Skin of body (tissue), 2 donors: Measurements from ENCODE around the gene ABHD13. TPM values are rescaled to one million over a fixed set of nuclear protein-coding genes. Genes with fewer than 3 reads are reported as not detected.

Experiments
- DNase-seq: peaks from one replicate; lab custom pipeline; 2025; lab: John Stamatoyannopoulos, UW
- total RNA-seq: library from RNA; depleted of rRNA; stranded (reverse); fragments of >200 nt; gene quantifications from one replicate; pipeline ENCODE4 v1.2.3, GENCODE V29; 2014

Gene ABHD13
- total RNA-seq, 1 donor from 2014 or later: 10.6 TPM

DNA sequence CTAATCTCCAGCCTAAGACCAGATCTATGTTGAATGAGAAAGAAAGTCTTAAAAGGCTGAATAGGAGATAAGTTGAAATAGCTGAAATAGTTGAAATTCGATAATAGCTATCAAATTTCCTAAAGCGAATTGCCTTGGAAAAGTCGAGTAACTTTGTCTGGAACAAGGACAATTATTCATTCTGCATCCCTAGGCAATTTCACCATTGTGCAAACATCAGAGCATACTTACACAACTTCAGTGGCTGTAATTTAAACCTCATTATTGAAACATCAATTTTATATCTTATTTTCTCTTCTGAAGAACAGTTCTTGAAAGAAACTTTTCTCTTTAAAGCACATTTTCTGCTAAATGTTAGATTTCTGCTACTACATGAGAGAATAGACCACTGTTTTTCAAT lies 64.9 kb downstream of the ABHD13 start:
- DNase-seq: no peak

Other genes with a start within 250 kb of the ABHD13 start
- gene LIG4, start 2.9 kb upstream of the ABHD13 start, total RNA-seq: 8.4 TPM
- 3.9 TPM for gene TNFSF13B, start 51.3 kb downstream of the ABHD13 start, total RNA-seq